Smooth muscle cell (in vitro differentiated cells): Measurements from ENCODE around the gene ATP13A2. TPM values are rescaled to one million over a fixed set of nuclear protein-coding genes. Genes with fewer than 3 reads are reported as not detected.

Source experiments
- DNase-seq: peaks from one replicate; lab custom pipeline; 2025; ENCODE audit not compliant: unreplicated experiment; lab: John Stamatoyannopoulos, UW
- H2AFZ ChIP-seq: fragments of 200-600 bp; sonication (generic); 2 replicates; pipeline ENCODE4 v1.6.0; 2016; ENCODE audit warnings: antibody characterized with exemption, low read depth, mild to moderate bottlenecking
- H3F3A ChIP-seq: fragments of 200-600 bp; sonication (generic); 2 replicates; pipeline ENCODE4 v1.6.0; 2017; ENCODE audit warnings: antibody characterized with exemption, low read depth
- H3K27ac ChIP-seq: fragments of 200-600 bp; sonication (generic); 2 replicates; pipeline ENCODE4 v1.5.1; 2016; ENCODE audit warnings: low read depth, mild to moderate bottlenecking
- H3K27me3 ChIP-seq: fragments of 200-600 bp; sonication (generic); 2 replicates; pipeline ENCODE4 v1.6.1; 2016; ENCODE audit warnings: low read depth, mild to moderate bottlenecking
- H3K36me3 ChIP-seq: fragments of 200-600 bp; sonication (generic); 2 replicates; pipeline ENCODE4 v1.5.1; 2016; ENCODE audit warnings: low read depth
- H3K4me1 ChIP-seq: fragments of 200-600 bp; sonication (generic); 2 replicates; pipeline ENCODE4 v1.5.1; 2016; ENCODE audit warnings: low read depth
- H3K4me2 ChIP-seq: fragments of 200-600 bp; sonication (generic); 2 replicates; pipeline ENCODE4 v1.6.0; 2016; ENCODE audit warnings: mild to moderate bottlenecking
- H3K4me3 ChIP-seq: fragments of 200-600 bp; sonication (generic); 2 replicates; pipeline ENCODE4 v1.5.1; 2016; ENCODE audit warnings: mild to moderate bottlenecking
- H3K79me2 ChIP-seq: fragments of 200-600 bp; sonication (generic); 2 replicates; pipeline ENCODE4 v1.6.0; 2016; ENCODE audit warnings: low read depth, mild to moderate bottlenecking
- H3K9ac ChIP-seq: fragments of 200-600 bp; sonication (generic); 2 replicates; pipeline ENCODE4 v1.6.0; 2016; ENCODE audit warnings: low read depth
- H3K9me3 ChIP-seq: fragments of 200-600 bp; sonication (generic); replicated peaks from 2 replicates; pipeline ENCODE4 v1.5.1; 2016; ENCODE audit warnings: low read depth
- H4K20me1 ChIP-seq: fragments of 200-600 bp; sonication (generic); 2 replicates; pipeline ENCODE4 v1.6.0; 2016; ENCODE audit warnings: low read depth
- CTCF ChIP-seq: fragments of 200-600 bp; sonication (generic); IDR thresholded peaks from 2 replicates; pipeline ENCODE4 v1.5.1; 2017; ENCODE audit warnings: borderline replicate concordance, mild to moderate bottlenecking, antibody characterized with exemption; ENCODE audit not compliant: insufficient read depth, poor library complexity, severe bottlenecking
- WGBS: methylation state at CpG from one replicate; pipeline ENCODE4 v1.1.7; 2016; ENCODE audit warnings: low lambda C conversion rate; 5-methylcytosine and 5-hydroxymethylcytosine counted together
- polyA plus RNA-seq: library from polyadenylated mRNA; unstranded; fragments of >200 nt; fragmentation: Nextera tagmentation; extraction: Ambion mirVana; gene quantifications from 2 replicates; pipeline ENCODE4 v1.2.1, GENCODE V29; 2016
- total RNA-seq: library from RNA; depleted of rRNA; stranded (reverse); fragments of >200 nt; gene quantifications from 2 replicates; pipeline ENCODE4 v1.2.3, GENCODE V29; 2014

Gene ATP13A2
- total and polyA plus RNA-seq, 2 experiments from 2014 or later, result 27.7 to 42.3 TPM

GRCh38 chr1:17053685-17054410 lies 42.1 kb upstream of the ATP13A2 start, which contains the start of gene SDHB:
Gene SDHB, minus strand, starts transcription at chr1:17054032. Its CDS starts 13 bp downstream, at chr1:17054019.
- H3K9ac ChIP-seq, result peak within 1 kb of the TSS; percentile 88

GRCh38 chr1:17053086-17053684 lies 41.5 kb upstream of the ATP13A2 start:
- TF ChIP-seq CTCF, result no peak
- H2AFZ ChIP-seq, result peak overlapping the region; percentile 87
- no peaks in the 10 kb centered on the region for H3K27me3 ChIP-seq
- H3K4me3 ChIP-seq, result peak overlapping the region; percentile 84
- H3K4me2 ChIP-seq, result peak overlapping the region; percentile 95
- DNase-seq, result no peak
- H3F3A ChIP-seq, result no peaks in the 10 kb centered on the region
- H3K4me1 ChIP-seq, result no peaks in the 10 kb centered on the region
- no peaks in the 10 kb centered on the region for H3K36me3 ChIP-seq
- 14% methylated on average over 12 of the region's 12 CpGs for WGBS
- H3K27ac ChIP-seq, result peak overlapping the region; percentile 75
- H3K9me3 ChIP-seq, result no peaks in the 10 kb centered on the region
- peaks cover 12% of the 10 kb centered on the region for H4K20me1 ChIP-seq
- H3K9ac ChIP-seq, result peak overlapping the region; percentile 88
- peaks cover 53% of the 10 kb centered on the region for H3K79me2 ChIP-seq

More at GRCh38 chr1:17053685-17054410, 42.1 kb upstream of the ATP13A2 start, which contains the start of gene SDHB:
- DNase-seq, result peak; percentile 96
- H3K27me3 ChIP-seq, result no peaks in the 10 kb centered on the region
- H4K20me1 ChIP-seq, result peaks cover 11% of the 10 kb centered on the region
- H3K79me2 ChIP-seq, result peaks cover 47% of the 10 kb centered on the region
- no peaks in the 10 kb centered on the region for H3K9me3 ChIP-seq
- H3K36me3 ChIP-seq, result no peaks in the 10 kb centered on the region
- WGBS, result 2% methylated on average over 43 of the region's 44 CpGs
- no peaks in the 10 kb centered on the region for H3F3A ChIP-seq
- H3K27ac ChIP-seq, result peak within 1 kb of the TSS; percentile 75
- no peaks in the 10 kb centered on the region for H3K4me1 ChIP-seq
- peak within 1 kb of the TSS; percentile 87 for H2AFZ ChIP-seq
- peak within 1 kb of the TSS; percentile 84 for H3K4me3 ChIP-seq
- H3K4me2 ChIP-seq, result peak within 1 kb of the TSS; percentile 95
- no peak for TF ChIP-seq CTCF

- no peak overlapping the region for H2AFZ ChIP-seq
- H3K27me3 ChIP-seq, result no peaks in the 10 kb centered on the region
- no peaks in the 10 kb centered on the region for H3F3A ChIP-seq
- peak overlapping the region; percentile 88 for H3K9ac ChIP-seq
- H4K20me1 ChIP-seq, result peaks cover 18% of the 10 kb centered on the region
- no peak overlapping the region for H3K27ac ChIP-seq
- H3K36me3 ChIP-seq, result no peaks in the 10 kb centered on the region
- H3K4me3 ChIP-seq, result peak overlapping the region; percentile 84
- peak overlapping the region; percentile 95 for H3K4me2 ChIP-seq
- peaks cover 59% of the 10 kb centered on the region for H3K79me2 ChIP-seq
- no peak for TF ChIP-seq CTCF
- no peaks in the 10 kb centered on the region for H3K9me3 ChIP-seq
- DNase-seq, result no peak
- no peaks in the 10 kb centered on the region for H3K4me1 ChIP-seq
These were observed 40.9 kb upstream of the ATP13A2 start for GRCh38 chr1:17052641-17053040.

- no peaks in the 10 kb centered on the region for H3F3A ChIP-seq
- 100% methylated on average over 1 of the region's 1 CpG for WGBS
These were observed 40.3 kb upstream of the ATP13A2 start for GRCh38 chr1:17052038-17052437.

More at GRCh38 chr1:17052038-17052437, 40.3 kb upstream of the ATP13A2 start:
- H3K4me3 ChIP-seq, result peak overlapping the region; percentile 84
- no peak overlapping the region for H3K27ac ChIP-seq
- no peaks in the 10 kb centered on the region for H3K36me3 ChIP-seq
- no peaks in the 10 kb centered on the region for H3K27me3 ChIP-seq
- no peak for TF ChIP-seq CTCF
- peaks cover 24% of the 10 kb centered on the region for H4K20me1 ChIP-seq
- H3K9me3 ChIP-seq, result no peaks in the 10 kb centered on the region
- H3K4me1 ChIP-seq, result no peaks in the 10 kb centered on the region
- peaks cover 63% of the 10 kb centered on the region for H3K79me2 ChIP-seq
- DNase-seq, result no peak
- H3K4me2 ChIP-seq, result no peak overlapping the region
- H3K9ac ChIP-seq, result no peak overlapping the region
- no peak overlapping the region for H2AFZ ChIP-seq
